Measurements from ENCODE around the gene NBPF1.
"Not testable (repeated sequence)": the region's sequence is repeated elsewhere in the genome, so short reads cannot be mapped to it uniquely, and the experiment has no call there.

Gene NBPF1

DNA sequence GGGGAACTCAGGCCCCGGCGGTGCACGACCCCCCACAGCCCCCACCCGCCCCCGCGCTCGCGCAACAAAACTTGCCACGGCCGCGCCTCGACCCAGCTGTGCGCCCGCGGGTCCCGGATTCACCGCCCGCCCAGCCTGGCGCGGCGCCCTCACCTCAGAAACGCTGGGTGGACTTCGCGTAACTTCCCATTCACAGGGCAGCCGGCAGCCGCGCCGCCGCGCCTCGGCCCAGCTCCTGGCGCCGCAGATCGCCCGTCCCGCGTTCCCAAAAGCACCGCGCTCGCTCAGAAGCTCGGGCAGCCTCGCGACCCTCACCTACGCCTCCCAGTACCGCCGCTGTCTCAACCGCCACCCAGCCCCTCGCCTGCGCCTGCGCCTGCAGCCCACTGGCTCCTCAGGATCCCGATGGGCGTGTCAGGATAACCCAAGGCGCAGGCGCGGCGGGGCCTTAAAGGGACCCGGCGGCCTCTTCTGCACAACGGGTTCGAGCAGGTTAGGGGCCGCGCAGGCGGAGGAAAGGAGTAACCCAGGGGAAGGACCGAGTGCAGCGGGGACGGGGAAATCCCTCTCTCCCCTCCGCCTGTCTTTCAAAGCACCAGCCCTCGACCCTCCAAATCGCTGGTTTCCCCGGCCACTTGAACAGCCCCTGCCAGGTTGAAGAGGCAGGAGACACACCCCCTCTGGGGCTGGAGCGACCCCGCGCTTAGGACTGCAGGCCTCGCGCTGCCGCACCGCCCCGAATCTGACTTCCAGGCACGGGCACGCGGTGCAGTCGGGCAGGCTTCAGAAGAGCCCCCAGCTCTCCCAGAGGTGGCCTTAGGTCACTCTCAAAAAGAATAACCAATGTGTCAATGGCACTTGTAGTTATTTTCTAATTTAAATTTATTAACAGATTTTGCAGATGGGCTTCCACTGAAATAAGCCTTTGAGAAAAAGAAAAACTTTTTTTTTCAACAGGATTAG lies at the start of gene NBPF1:
Gene NBPF1, minus strand, starts transcription at position 380 of the 963 bp plus-strand sequence.
- Mint-ChIP-seq H3K27me3 (no peaks in the 10 kb centered on the region), H3K9me3 (no peaks in the 10 kb centered on the region), H3K36me3 (ENCODE audit: low read depth) (no peaks in the 10 kb centered on the region), H3K4me3 (no peak within 1 kb of the TSS), H3K4me1 (ENCODE audit: low read depth) (no peaks in the 10 kb centered on the region), H3K27ac (no peak within 1 kb of the TSS)
- peak; percentile 99 for DNase-seq

- H3K4me3 Mint-ChIP-seq, H3K27ac Mint-ChIP-seq: not testable (repeated sequence)
Measured at GRCh38 chr1:16658234-16658633, 44.9 kb upstream of the NBPF1 start.

DNA sequence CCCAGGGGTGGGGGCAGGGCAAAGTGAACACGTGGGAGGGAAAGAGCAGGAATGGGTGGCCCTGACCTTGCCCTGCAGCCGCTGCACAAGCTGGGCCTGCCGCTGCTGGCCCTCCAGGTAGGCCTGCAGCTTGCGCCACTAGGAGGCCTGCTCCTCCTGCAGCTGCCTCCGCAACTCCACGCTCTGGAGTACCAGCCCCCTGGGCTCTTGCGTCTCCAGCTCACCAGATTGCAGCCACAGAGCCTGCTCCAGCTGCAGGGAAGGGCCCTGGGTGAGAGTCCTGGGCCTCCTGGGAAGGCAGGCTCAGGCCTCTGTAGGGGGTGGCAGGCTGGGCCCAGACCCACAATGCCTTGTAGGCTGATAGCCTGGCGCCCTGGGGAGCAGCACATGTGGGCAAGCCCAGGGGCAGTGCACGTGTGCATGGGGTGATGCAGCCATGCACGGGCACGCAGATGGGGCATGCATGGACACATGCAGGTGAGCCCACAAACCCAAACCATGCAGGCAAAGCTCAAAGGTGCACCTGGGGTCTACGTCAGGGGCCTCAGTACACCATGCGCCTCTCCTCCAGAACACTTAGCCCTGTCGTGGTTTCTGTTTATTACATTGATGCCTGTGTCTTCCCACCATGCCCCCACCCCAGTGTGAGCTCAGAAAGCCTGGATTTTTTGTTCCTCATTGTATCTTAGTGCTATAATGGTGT lies 43.8 kb upstream of the NBPF1 start:
- not testable (repeated sequence) for H3K27ac Mint-ChIP-seq; H3K9me3 Mint-ChIP-seq; H3K36me3 Mint-ChIP-seq (ENCODE audit: low read depth); H3K4me1 Mint-ChIP-seq (ENCODE audit: low read depth); H3K27me3 Mint-ChIP-seq; H3K4me3 Mint-ChIP-seq; DNase-seq

More at GRCh38 chr1:16658234-16658633, 44.9 kb upstream of the NBPF1 start:
- not testable (repeated sequence) for DNase-seq; H3K36me3 Mint-ChIP-seq (ENCODE audit: low read depth); H3K9me3 Mint-ChIP-seq; H3K4me1 Mint-ChIP-seq (ENCODE audit: low read depth); H3K27me3 Mint-ChIP-seq

DNA sequence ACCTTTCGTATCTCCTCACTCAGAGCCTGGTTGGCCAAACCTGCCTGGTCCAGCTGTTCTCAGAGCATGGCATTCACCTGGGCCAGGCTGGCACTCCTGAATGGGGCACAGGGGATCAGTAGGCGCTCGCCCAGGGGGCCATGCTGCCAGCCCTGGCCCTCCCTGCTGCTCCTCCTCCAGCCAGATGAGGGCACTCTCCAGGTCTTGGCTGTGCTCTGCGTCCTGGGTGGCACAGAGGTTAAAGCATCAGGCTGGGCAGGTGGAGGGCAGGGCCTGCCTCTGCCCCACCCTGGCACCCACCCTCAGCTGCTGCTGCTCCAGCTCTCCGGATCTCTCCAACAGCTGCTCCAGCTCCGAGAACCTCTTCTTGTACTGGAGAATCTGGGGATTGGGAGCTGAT lies 43.2 kb upstream of the NBPF1 start:
- not testable (repeated sequence) for H3K4me3 Mint-ChIP-seq; H3K9me3 Mint-ChIP-seq; H3K4me1 Mint-ChIP-seq (ENCODE audit: low read depth); H3K36me3 Mint-ChIP-seq (ENCODE audit: low read depth); H3K27ac Mint-ChIP-seq; H3K27me3 Mint-ChIP-seq; DNase-seq

- DNase-seq; H3K27ac Mint-ChIP-seq; H3K4me1 Mint-ChIP-seq (ENCODE audit: low read depth); H3K4me3 Mint-ChIP-seq; H3K27me3 Mint-ChIP-seq; H3K36me3 Mint-ChIP-seq (ENCODE audit: low read depth); H3K9me3 Mint-ChIP-seq: not testable (repeated sequence)
Measured at GRCh38 chr1:16651560-16651959, 38.2 kb upstream of the NBPF1 start.

- not testable (repeated sequence) for H3K4me3 Mint-ChIP-seq, H3K9me3 Mint-ChIP-seq
- peak; percentile 30 for DNase-seq
Measured at GRCh38 chr1:16649960-16650359, 36.6 kb upstream of the NBPF1 start.

GRCh38 chr1:16649390-16649789 lies 36.0 kb upstream of the NBPF1 start:
- not testable (repeated sequence) for H3K4me1 Mint-ChIP-seq (ENCODE audit: low read depth); H3K4me3 Mint-ChIP-seq; H3K27me3 Mint-ChIP-seq; H3K9me3 Mint-ChIP-seq; H3K27ac Mint-ChIP-seq; H3K36me3 Mint-ChIP-seq (ENCODE audit: low read depth)
- DNase-seq = peak; percentile 32

More at GRCh38 chr1:16649960-16650359, 36.6 kb upstream of the NBPF1 start:
- not testable (repeated sequence) for H3K27ac Mint-ChIP-seq; H3K36me3 Mint-ChIP-seq (ENCODE audit: low read depth); H3K4me1 Mint-ChIP-seq (ENCODE audit: low read depth); H3K27me3 Mint-ChIP-seq

DNA sequence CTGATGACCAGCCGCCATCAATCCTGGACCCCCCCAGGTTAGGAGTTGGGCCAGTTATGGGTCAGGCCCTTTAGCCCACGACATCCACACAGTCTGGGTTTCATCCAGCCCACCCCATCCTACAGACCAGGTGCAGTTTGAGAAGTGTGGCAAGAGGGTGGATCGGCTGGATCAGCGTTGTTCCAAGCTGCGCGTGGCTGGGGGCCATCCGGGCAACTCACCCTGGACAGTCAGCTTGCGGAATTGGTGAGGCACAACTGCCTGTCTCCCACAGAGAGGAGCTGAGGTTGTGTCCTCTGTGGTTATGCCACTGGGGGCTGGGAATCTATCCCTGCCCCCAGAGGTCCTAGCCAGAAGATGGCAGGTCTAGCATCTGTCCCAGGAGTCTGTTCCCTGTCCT lies 35.4 kb upstream of the NBPF1 start:
- H3K27me3 Mint-ChIP-seq; H3K4me3 Mint-ChIP-seq; H3K27ac Mint-ChIP-seq; H3K9me3 Mint-ChIP-seq; H3K4me1 Mint-ChIP-seq (ENCODE audit: low read depth); H3K36me3 Mint-ChIP-seq (ENCODE audit: low read depth): not testable (repeated sequence)
- DNase-seq = peak; percentile 19

DNA sequence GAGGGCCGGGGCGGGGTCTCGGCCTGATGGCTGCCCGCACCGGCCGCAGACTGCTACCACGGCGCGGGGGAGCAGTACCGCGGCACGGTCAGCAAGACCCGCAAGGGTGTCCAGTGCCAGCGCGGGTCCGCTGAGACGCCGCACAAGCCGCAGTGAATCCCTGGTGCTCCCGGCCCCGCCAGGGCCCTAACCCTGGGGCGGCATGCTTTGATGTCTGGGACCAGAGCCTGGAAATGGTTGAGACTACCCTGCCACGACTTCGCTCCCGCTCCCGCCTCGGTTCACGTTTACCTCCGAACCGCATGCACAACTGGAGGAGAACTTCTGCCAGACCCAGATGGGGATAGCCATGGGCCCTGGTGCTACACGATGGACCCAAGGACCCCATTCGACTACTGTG lies 34.9 kb upstream of the NBPF1 start:
- not testable (repeated sequence) for H3K36me3 Mint-ChIP-seq (ENCODE audit: low read depth); H3K4me1 Mint-ChIP-seq (ENCODE audit: low read depth); H3K27me3 Mint-ChIP-seq; H3K9me3 Mint-ChIP-seq; H3K27ac Mint-ChIP-seq; H3K4me3 Mint-ChIP-seq
- peak; percentile 26 for DNase-seq

- H3K4me3 Mint-ChIP-seq = peak overlapping the region; percentile 32
- not testable (repeated sequence) for H3K36me3 Mint-ChIP-seq (ENCODE audit: low read depth); H3K27ac Mint-ChIP-seq; H3K9me3 Mint-ChIP-seq; H3K27me3 Mint-ChIP-seq; H3K4me1 Mint-ChIP-seq (ENCODE audit: low read depth)
- DNase-seq = peak; percentile 71
Measured at GRCh38 chr1:16647179-16648176, 34.1 kb upstream of the NBPF1 start.

DNA sequence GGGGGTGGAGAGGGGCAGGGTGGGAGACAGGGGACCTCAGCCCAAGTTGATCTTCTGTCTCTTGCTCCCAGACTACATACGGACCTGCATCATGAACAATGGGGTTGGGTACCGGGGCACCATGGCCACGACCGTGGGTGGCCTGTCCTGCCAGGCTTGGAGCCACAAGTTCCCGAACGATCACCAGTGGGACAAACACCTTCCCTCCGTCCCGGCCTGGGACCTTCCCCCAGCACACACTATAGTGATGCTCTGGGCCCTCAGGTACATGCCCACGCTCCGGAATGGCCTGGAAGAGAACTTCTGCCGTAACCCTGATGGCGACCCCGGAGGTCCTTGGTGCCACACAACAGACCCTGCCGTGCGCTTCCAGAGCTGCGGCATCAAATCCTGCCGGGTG lies 33.4 kb upstream of the NBPF1 start:
- H3K36me3 Mint-ChIP-seq (ENCODE audit: low read depth); H3K27ac Mint-ChIP-seq: not testable (repeated sequence)

GRCh38 chr1:16646061-16646664 lies 32.8 kb upstream of the NBPF1 start:
- not testable (repeated sequence) for H3K9me3 Mint-ChIP-seq; H3K27ac Mint-ChIP-seq; H3K27me3 Mint-ChIP-seq; H3K4me1 Mint-ChIP-seq (ENCODE audit: low read depth); H3K4me3 Mint-ChIP-seq; H3K36me3 Mint-ChIP-seq (ENCODE audit: low read depth)
- DNase-seq = peak; percentile 32

More for the DNA sequence above, 33.4 kb upstream of the NBPF1 start:
- not testable (repeated sequence) for H3K27me3 Mint-ChIP-seq; H3K9me3 Mint-ChIP-seq; H3K4me3 Mint-ChIP-seq; H3K4me1 Mint-ChIP-seq (ENCODE audit: low read depth)
- peak; percentile 22 for DNase-seq

DNA sequence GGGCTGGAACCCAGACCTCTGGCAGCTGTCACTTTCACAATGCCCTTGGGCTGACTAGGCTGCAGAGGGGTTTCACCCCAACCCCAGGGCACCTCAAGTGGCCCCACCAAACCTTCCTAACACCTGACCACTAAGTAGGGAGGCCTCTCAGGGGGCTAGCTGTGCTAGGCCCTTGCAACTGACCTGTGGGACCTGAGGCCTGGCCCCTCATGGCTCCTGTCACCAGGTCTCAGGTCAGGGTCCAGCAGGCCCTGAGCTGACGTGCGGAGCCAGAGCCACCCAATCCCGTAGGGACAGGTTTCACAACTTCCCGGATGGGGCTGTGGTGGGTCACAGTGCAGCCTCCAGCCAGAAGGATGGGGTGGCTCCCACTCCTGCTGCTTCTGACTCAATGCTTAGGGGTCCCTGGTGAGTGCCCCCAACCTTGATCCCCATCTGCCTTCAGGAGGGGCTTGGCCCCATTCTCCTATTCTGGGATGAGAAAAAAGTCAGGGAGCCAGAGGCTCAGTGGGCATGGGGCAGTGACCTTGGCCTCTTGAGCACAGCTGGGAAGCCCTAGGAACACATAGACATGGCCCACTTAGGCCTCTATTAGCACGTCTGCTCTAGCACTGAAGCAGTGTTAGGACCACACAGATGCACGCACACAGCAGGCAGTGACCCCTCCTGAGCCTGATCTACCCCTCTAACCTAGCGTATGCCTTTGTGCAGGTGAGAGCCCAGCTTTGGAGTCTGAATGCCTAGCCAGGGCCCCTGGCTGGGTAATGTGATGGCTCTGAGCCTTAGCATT lies 32.1 kb upstream of the NBPF1 start:
- not testable (repeated sequence) for H3K4me3 Mint-ChIP-seq; DNase-seq; H3K9me3 Mint-ChIP-seq; H3K36me3 Mint-ChIP-seq (ENCODE audit: low read depth); H3K27ac Mint-ChIP-seq; H3K27me3 Mint-ChIP-seq; H3K4me1 Mint-ChIP-seq (ENCODE audit: low read depth)

Data from activated T-cell treated with anti-CD3 and anti-CD28 coated beads, Interleukin-2, amount 50 U/mL, for 24 hours (primary cell).